HepG2 (cell line): ENCODE data around the gene C10orf90.

Source experiments
- FOXA1 ChIP-seq, 2 experiments: fragments of 450-650 bp in 1 of 2; sonication (generic) in 1 of 2; formaldehyde crosslinking in 1 of 2; IDR thresholded peaks; 2 replicates each; pipeline versions ENCODE4 v1.4.0 to v1.6.1; 2016 to 2020; ENCODE audit warnings: missing genetic modification reagents in 1 of 2
- HDAC6 ChIP-seq: fragments of 200-600 bp; sonication (generic); IDR thresholded peaks from 2 replicates; pipeline ENCODE4 v1.7.0; 2017; ENCODE audit warnings: mild to moderate bottlenecking, antibody characterized with exemption, low read length, low read depth
- MTA3 ChIP-seq: sonication (generic); formaldehyde crosslinking; IDR thresholded peaks from 2 replicates; pipeline ENCODE4 v1.4.0; 2020; ENCODE audit warnings: missing genetic modification reagents
- POLR2A ChIP-seq, 2 experiments: IDR thresholded peaks; 2 replicates each; pipeline ENCODE4 v1.6.1; 2011; ENCODE audit warnings: low read depth in 2 of 2, low read length in 2 of 2, mild to moderate bottlenecking in 1 of 2, moderate library complexity in 1 of 2; ENCODE audit not compliant: insufficient read depth in 1 of 2
- ZNF543 ChIP-seq: sonication (generic); formaldehyde crosslinking; IDR thresholded peaks from 2 replicates; pipeline ENCODE4 v1.4.0; 2020; ENCODE audit warnings: mild to moderate bottlenecking, missing genetic modification reagents
- TF ChIP-seq, protein P1 (sequence below): fragments of 450-650 bp; IDR thresholded peaks from 2 replicates; pipeline ENCODE4 v1.6.1; 2017
- TF ChIP-seq, protein P2 (sequence below): sonication (generic); formaldehyde crosslinking; IDR thresholded peaks from 2 replicates; pipeline ENCODE4 v1.4.0; 2020; ENCODE audit warnings: missing genetic modification reagents, mild to moderate bottlenecking, borderline replicate concordance
- TF ChIP-seq, protein P3 (sequence below): sonication (generic); formaldehyde crosslinking; IDR thresholded peaks from 2 replicates; pipeline ENCODE4 v1.5.0; 2020; ENCODE audit warnings: mild to moderate bottlenecking, missing genetic modification reagents, moderate library complexity

DNA sequence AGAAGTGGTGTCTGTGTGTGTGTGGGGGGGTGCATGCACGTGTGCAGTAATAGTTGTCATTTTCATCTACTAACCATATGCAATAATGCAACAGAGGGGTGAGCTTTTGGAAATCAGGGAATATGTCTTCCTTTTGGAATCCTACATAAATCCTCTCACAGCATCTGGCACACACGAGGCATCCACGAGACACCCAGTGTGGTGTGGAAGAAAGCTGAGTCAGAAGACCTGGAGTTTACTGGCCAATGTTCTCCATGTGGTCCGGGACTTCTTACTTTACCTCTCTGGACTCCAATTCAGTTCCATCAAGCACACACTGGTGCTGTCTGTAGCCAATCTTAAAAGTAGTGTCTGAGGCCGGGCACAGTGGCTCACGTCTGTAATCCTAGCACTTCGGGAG is 43.1 kb upstream of the C10orf90 start:
- TF ChIP-seq, protein P1, sequence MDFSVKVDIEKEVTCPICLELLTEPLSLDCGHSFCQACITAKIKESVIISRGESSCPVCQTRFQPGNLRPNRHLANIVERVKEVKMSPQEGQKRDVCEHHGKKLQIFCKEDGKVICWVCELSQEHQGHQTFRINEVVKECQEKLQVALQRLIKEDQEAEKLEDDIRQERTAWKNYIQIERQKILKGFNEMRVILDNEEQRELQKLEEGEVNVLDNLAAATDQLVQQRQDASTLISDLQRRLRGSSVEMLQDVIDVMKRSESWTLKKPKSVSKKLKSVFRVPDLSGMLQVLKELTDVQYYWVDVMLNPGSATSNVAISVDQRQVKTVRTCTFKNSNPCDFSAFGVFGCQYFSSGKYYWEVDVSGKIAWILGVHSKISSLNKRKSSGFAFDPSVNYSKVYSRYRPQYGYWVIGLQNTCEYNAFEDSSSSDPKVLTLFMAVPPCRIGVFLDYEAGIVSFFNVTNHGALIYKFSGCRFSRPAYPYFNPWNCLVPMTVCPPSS, result no peak
- TF ChIP-seq FOXA1 (IDR thresholded peaks at IDR 0.05) (no peak), FOXA1 (CRISPR knock-in tag; IDR thresholded peaks at IDR 0.05) (no peak), POLR2A (IDR thresholded peaks at IDR 0.05; ENCODE audit: insufficient read depth in 1 of 2, low read depth in 2 of 2, low read length in 2 of 2) (no peak), HDAC6 (no peak), ZNF543 (CRISPR knock-in tag) (no peak), MTA3 (CRISPR knock-in tag) (no peak)
- TF ChIP-seq, protein P2, sequence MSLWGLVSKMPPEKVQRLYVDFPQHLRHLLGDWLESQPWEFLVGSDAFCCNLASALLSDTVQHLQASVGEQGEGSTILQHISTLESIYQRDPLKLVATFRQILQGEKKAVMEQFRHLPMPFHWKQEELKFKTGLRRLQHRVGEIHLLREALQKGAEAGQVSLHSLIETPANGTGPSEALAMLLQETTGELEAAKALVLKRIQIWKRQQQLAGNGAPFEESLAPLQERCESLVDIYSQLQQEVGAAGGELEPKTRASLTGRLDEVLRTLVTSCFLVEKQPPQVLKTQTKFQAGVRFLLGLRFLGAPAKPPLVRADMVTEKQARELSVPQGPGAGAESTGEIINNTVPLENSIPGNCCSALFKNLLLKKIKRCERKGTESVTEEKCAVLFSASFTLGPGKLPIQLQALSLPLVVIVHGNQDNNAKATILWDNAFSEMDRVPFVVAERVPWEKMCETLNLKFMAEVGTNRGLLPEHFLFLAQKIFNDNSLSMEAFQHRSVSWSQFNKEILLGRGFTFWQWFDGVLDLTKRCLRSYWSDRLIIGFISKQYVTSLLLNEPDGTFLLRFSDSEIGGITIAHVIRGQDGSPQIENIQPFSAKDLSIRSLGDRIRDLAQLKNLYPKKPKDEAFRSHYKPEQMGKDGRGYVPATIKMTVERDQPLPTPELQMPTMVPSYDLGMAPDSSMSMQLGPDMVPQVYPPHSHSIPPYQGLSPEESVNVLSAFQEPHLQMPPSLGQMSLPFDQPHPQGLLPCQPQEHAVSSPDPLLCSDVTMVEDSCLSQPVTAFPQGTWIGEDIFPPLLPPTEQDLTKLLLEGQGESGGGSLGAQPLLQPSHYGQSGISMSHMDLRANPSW (CRISPR knock-in tag), result no peak
- TF ChIP-seq, protein P3, sequence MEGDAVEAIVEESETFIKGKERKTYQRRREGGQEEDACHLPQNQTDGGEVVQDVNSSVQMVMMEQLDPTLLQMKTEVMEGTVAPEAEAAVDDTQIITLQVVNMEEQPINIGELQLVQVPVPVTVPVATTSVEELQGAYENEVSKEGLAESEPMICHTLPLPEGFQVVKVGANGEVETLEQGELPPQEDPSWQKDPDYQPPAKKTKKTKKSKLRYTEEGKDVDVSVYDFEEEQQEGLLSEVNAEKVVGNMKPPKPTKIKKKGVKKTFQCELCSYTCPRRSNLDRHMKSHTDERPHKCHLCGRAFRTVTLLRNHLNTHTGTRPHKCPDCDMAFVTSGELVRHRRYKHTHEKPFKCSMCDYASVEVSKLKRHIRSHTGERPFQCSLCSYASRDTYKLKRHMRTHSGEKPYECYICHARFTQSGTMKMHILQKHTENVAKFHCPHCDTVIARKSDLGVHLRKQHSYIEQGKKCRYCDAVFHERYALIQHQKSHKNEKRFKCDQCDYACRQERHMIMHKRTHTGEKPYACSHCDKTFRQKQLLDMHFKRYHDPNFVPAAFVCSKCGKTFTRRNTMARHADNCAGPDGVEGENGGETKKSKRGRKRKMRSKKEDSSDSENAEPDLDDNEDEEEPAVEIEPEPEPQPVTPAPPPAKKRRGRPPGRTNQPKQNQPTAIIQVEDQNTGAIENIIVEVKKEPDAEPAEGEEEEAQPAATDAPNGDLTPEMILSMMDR, result no peak
